Activated T-cell treated with anti-CD3 and anti-CD28 coated beads for 24 hours (primary cell): Measurements from ENCODE around the gene ZNF667.

ENCODE experiments used
- DNase-seq: peaks from one replicate; pipeline ENCODE4 v3.0.0-alpha.2; 2020; ENCODE audit warnings: low read depth

Gene ZNF667

GRCh38 chr19:56393119-56394012 is 83.8 kb downstream of the ZNF667 start, which contains the start of gene ZNF582:
ZNF582 (minus strand) TSS chr19:56393534; CDS start chr19:56391752, 1,782 bp downstream.
- peak; percentile 87 for DNase-seq
